ELR (cell line): Measurements from ENCODE around the gene NSUN7.

Experiments
- DNase-seq: peaks from one replicate; pipeline ENCODE4 v3.0.0-alpha.2; 2015; ENCODE audit warnings: low read depth

Gene NSUN7

DNA sequence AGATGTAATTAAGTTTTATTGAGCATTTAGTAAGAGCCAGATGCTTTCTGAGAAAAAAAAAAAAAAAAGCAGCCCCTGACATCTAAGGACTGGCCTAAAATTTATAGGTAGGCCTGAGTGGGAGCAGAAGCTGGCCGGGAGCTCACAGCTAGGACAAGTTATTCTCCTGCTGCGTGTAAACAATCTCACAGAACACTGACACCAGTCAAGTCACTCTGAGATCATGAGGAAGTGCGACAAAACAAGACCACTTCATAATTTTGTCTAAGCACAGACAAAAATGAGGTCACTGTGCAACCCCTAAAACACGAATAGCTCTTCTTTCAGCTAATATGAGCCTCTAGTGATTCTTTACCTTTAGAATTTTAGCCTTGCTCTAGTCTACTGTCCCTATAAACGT is 15.3 kb upstream of the NSUN7 start:
- DNase-seq, result no peak

GRCh38 chr4:40736910-40737309 is 12.8 kb upstream of the NSUN7 start:
- peak; percentile 46 for DNase-seq

GRCh38 chr4:40737879-40738278 is 11.9 kb upstream of the NSUN7 start:
- DNase-seq, result no peak

DNA sequence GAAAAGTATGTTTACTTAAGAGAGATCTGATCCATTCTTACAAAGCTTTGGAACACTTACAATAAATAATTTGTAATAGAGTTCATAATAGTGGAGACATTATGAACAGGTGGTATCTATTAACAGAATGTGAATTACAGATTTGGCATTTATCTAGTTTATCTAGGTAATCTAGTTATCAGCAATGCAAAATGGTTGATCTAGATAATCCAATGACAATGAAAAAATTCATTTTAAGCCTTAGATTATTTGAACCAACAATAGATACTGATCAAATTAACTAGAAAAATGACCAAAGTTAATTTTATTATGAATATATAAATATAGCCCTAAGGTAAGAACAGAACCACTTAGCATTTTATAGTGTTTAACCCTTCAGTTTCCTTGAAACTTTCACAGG is 10.4 kb upstream of the NSUN7 start:
- DNase-seq, result no peak

GRCh38 chr4:40744218-40744617 is 5.5 kb upstream of the NSUN7 start:
- DNase-seq, result no peak

DNA sequence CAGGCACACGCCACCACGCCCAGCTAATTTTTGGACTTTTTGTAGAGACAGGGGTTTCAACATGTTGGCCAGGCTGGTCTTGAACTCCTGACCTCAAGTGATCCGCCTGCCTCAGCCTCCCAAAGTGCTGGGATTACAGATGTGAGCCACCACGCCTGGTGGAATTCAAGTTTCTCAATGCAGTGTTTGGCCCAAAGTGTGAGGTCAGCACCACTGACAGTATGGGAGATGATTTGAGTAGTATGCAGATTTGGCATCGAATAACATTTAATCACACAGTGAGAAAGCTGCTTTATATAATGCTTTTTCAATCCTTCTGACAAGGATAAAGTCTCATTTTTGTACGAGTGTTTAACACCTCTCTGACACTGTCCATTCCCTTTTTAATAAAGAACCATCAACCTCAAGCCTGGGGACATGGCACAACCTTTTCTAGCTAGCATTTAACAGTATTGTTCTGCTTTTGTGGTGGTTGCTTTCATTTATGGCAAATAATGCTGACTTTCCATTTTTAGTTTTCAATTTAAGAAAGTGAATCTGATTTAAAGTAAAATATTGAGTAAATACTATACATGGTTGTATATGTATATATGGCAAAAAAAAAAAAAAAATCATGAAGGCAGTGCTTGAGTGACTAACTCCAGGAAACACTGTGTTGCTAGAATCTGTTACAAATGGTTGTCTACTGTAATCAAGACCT is 4.3 kb upstream of the NSUN7 start:
- no peak for DNase-seq

GRCh38 chr4:40747207-40747835 is 2.4 kb upstream of the NSUN7 start:
- no peak for DNase-seq

GRCh38 chr4:40750461-40751258 is 905 bp downstream of the NSUN7 start:
- peak; percentile 10 for DNase-seq

- no peak for DNase-seq
These were observed 5.9 kb downstream of the NSUN7 start for GRCh38 chr4:40755616-40756015.

DNA sequence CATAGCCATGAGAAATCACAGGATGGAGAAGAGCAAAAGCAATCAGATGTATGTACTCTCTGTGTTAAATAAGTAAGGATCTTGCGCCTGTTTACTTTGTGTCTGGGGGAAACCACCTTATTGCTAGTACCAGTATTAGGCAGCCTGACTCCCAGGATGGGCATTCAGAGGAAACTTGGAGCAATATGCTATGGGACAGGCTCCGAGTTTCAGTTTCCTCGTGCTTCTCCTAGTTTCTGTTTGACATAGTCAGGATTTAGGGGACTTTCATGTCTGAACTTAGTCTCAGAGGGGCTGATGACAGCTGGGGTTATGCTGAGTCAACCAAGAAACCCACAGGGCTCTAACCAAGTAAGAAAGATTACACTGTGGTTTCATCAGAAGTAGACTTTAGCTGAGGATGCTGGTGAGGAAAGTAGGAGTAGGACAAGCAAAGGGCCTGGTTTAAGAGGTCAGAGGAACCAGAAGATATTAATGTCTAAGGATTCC is 13.5 kb downstream of the NSUN7 start:
- peak; percentile 38 for DNase-seq

DNA sequence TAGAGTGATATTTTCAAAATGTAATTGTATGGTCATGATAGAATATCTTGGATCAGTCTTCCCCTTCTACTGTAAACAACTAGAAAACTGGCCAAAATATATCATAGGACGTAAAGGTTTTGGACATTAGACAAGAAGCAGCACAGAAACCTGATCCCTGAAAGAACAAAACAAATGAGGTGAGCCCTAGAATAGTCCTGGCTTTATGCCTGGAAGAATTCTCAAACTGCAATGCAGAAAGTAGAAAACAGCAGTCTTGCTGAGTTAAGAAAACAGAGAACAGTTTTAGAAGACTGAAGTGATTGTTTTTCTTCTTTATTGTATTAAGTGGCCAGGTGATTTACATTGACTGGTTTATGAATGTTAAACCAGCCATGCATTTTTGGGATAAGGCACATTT is 19.5 kb downstream of the NSUN7 start:
- DNase-seq, result no peak

DNA sequence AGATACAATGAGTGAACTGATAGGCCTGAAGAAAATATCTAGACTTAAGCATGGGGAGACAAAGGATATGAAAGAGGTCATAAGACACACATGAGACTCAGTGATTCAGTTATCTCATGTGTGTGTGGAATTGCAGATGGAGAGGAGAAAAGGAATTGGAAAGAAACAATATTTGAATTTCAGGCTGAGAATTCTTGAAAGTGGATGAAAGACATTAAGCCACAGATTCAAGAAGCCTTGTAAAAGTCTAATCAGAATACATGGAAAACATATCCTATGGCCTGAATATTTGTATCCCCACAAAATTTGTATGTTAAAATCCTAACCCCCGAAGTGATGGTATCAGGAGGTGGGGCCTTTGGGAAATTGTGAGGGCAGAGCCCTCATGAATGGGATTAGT is 28.3 kb downstream of the NSUN7 start:
- no peak for DNase-seq

DNA sequence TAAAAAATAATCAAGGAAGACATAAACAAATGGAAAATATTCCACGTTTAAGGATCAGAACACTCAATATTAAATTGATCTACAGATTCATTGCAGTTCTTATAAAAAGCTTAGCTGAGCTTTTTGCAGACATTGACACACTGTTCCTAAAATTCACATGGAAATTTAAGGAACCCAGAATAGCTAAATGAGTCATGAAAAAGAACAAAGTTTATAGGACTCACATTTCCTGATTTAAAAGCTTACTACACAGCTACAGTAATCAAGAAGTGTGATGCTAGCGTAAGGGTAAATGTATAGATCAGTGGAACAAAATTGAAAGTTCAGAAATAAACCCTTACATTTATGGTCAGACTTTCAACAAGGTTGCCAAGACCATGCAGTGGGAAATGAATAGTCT is 33.1 kb downstream of the NSUN7 start:
- no peak for DNase-seq

DNA sequence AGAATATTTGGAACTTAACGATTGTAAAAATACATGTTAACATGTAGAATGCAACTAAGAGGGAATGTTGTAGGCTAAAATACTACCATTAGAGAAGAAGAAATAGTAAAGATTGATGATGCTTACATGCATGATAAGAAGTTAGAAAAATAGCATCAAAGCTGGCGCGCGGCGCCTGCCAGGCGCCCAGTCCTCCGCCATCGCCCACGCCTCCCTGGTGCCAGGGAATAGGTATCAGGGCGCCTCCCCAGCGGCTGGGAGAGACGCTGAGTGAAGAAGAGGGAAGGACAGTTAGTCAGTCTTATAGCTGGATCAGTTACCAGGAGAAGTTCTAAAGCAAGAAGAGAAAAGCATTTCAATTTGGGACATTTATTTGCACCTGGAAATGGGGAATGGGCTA is 36.0 kb downstream of the NSUN7 start:
- no peak for DNase-seq

- no peak for DNase-seq
These were observed 38.6 kb downstream of the NSUN7 start for GRCh38 chr4:40788331-40788730.

- no peak for DNase-seq
These were observed 39.3 kb downstream of the NSUN7 start for GRCh38 chr4:40789031-40789430.

- DNase-seq, result no peak
These were observed 40.0 kb downstream of the NSUN7 start for GRCh38 chr4:40789771-40790170.

- DNase-seq, result no peak
These were observed 50.3 kb downstream of the NSUN7 start for GRCh38 chr4:40800064-40800463.

DNA sequence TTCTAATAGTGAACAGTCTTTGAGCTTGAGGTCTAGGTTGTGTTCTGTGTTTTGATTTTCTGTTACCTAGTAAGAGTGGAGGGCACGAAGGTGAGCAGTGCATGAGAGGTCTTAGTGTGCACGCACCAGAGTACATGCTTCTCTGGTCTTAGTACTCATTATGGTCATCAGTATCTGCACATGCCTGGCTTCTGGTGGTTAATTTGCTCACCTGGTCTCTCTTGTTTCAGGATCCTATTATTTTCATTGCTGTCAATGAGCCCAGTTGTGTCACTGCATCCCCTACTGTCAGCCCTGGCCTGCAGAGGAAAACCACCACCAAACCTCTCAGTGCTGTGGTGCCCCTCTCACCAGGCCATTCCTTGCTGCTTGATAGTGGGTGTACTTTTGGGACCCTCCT is 54.8 kb downstream of the NSUN7 start:
- DNase-seq, result no peak

GRCh38 chr4:40808926-40809457 is 59.2 kb downstream of the NSUN7 start:
- no peak for DNase-seq

- DNase-seq, result no peak
These were observed 62.2 kb downstream of the NSUN7 start for GRCh38 chr4:40811956-40812355.

GRCh38 chr4:40812386-40812785 is 62.6 kb downstream of the NSUN7 start:
- DNase-seq, result no peak

GRCh38 chr4:40812856-40813255 is 63.1 kb downstream of the NSUN7 start:
- no peak for DNase-seq
